PC-3 (cell line): ENCODE data around the gene VAMP7. TPM values are rescaled to one million over a fixed set of nuclear protein-coding genes. Genes with fewer than 3 reads are reported as not detected.

Experiments
- ATAC-seq: fragments of 200-7000 bp; cut with Tn5 transposase; 2 replicates; pipeline ENCODE4 v1.9.1; 2020; ENCODE audit warnings: mild to moderate bottlenecking, moderate library complexity
- BruUV-seq: library from RNA; stranded (reverse); fragments of 400-500 nt; replicated peaks from 2 replicates; lab custom pipeline; 2021; lab: Mats Ljungman, UMichigan
- CTCF ChIA-PET: fragments of 300-600 bp; sonication (Branson Sonifier 250); formaldehyde crosslinking; loops from one replicate; lab custom pipeline; 2022; ENCODE audit warnings: antibody characterized with exemption; lab: Charles Lee
- POLR2A ChIA-PET: fragments of 300-600 bp; sonication (Branson Sonifier 250); formaldehyde crosslinking; loops from one replicate; lab custom pipeline; 2022; ENCODE audit warnings: antibody characterized with exemption; ENCODE audit not compliant: unreplicated experiment; lab: Charles Lee
- DNase-seq: peaks from one replicate; pipeline ENCODE4 v3.0.0-alpha.2; 2015
- H2AFZ ChIP-seq: fragments of 300-600 bp; sonication (generic); 2 replicates; pipeline ENCODE4 v1.6.0; 2016; ENCODE audit warnings: antibody characterized with exemption, low read length
- H3F3A ChIP-seq: fragments of 300-600 bp; sonication (generic); one replicate; pipeline ENCODE4 v1.6.0; 2017; ENCODE audit warnings: antibody characterized with exemption, low read length, control low read depth, mild to moderate bottlenecking; ENCODE audit not compliant: unreplicated experiment
- H3K27ac ChIP-seq: fragments of 300-600 bp; sonication (generic); 2 replicates; pipeline ENCODE4 v1.5.1; 2016; ENCODE audit warnings: mild to moderate bottlenecking, low read length
- H3K27me3 ChIP-seq: fragments of 300-600 bp; sonication (generic); 2 replicates; pipeline ENCODE4 v1.6.1; 2016; ENCODE audit warnings: low read length, mixed read lengths
- H3K36me3 ChIP-seq: fragments of 300-600 bp; sonication (generic); 2 replicates; pipeline ENCODE4 v1.6.1; 2016; ENCODE audit warnings: low read depth, mixed run types, low read length, mixed read lengths
- H3K4me1 ChIP-seq: fragments of 300-600 bp; sonication (generic); 2 replicates; pipeline ENCODE4 v1.5.1; 2016; ENCODE audit warnings: low read length; ENCODE audit not compliant: insufficient read depth
- H3K4me2 ChIP-seq: fragments of 300-600 bp; sonication (generic); 2 replicates; pipeline ENCODE4 v1.6.0; 2016; ENCODE audit warnings: low read length
- H3K4me3 ChIP-seq: fragments of 300-600 bp; sonication (generic); 2 replicates; pipeline ENCODE4 v1.5.1; 2016; ENCODE audit warnings: mild to moderate bottlenecking, low read length, mixed read lengths
- H3K79me2 ChIP-seq: fragments of 300-600 bp; sonication (generic); 2 replicates; pipeline ENCODE4 v1.6.1; 2017; ENCODE audit warnings: low read length, mixed read lengths
- H3K9ac ChIP-seq: fragments of 300-600 bp; sonication (generic); 2 replicates; pipeline ENCODE4 v1.6.0; 2016; ENCODE audit warnings: mild to moderate bottlenecking, low read length
- H3K9me2 ChIP-seq: fragments of 300-600 bp; sonication (generic); replicated peaks from 2 replicates; pipeline ENCODE4 v1.6.1; 2016; ENCODE audit warnings: mixed run types, low read length, mixed read lengths
- H3K9me3 ChIP-seq: fragments of 300-600 bp; sonication (generic); 2 replicates; pipeline ENCODE4 v1.6.1; 2016; ENCODE audit warnings: low read length, mixed read lengths
- H4K20me1 ChIP-seq: fragments of 300-600 bp; sonication (generic); 2 replicates; pipeline ENCODE4 v1.6.1; 2016; ENCODE audit warnings: low read length, mixed read lengths
- EZH2 ChIP-seq: fragments of 300-600 bp; sonication (generic); IDR thresholded peaks from one replicate; pipeline ENCODE4 v1.6.1; 2017; ENCODE audit warnings: antibody characterized with exemption, mild to moderate bottlenecking, low read length; ENCODE audit not compliant: unreplicated experiment
- EZH2phosphoT487 ChIP-seq: fragments of 300-600 bp; sonication (generic); IDR thresholded peaks from 2 replicates; pipeline ENCODE4 v1.6.1; 2018; ENCODE audit warnings: mild to moderate bottlenecking, antibody characterized with exemption, low read length, borderline replicate concordance
- intact Hi-C: fragments of 100-400 bp; cut with micrococcal nuclease; formaldehyde crosslinking; loops from 2 replicates; pipeline ENCODE4 v1.9.0; 2023
- total RNA-seq: library from RNA; depleted of rRNA; stranded (reverse); fragments of >200 nt; gene quantifications from 2 replicates; pipeline ENCODE4 v1.2.3, GENCODE V29; 2014
- TF ChIP-seq, protein P1 (sequence below): fragments of 300-600 bp; sonication (generic); conservative IDR thresholded peaks from 2 replicates; pipeline ENCODE4 v1.5.1; 2017; ENCODE audit warnings: antibody characterized with exemption, low read depth, mild to moderate bottlenecking, low read length

Gene VAMP7
- total RNA-seq, 1 experiment from 2014 or later: 37.5 TPM

GRCh38 chrX:155867821-155868220 lies 13.3 kb upstream of the VAMP7 start:
- Histone ChIP-seq H3K9ac (no peak overlapping the region), H3K4me2 (no peak overlapping the region), H3K36me3 (no peaks in the 10 kb centered on the region), H3K79me2 (no peaks in the 10 kb centered on the region), H3K9me2 (no peaks in the 10 kb centered on the region), H3K9me3 (no peaks in the 10 kb centered on the region), H3K27ac (no peak overlapping the region), H3K4me1 (no peaks in the 10 kb centered on the region), H3K4me3 (no peak overlapping the region), H3F3A (no peaks in the 10 kb centered on the region), H2AFZ (no peak overlapping the region), H3K27me3 (peaks cover 4% of the 10 kb centered on the region), H4K20me1 (no peaks in the 10 kb centered on the region)
- ATAC-seq (no peak), DNase-seq (no peak)
- intact Hi-C loops: no loop called here
- ChIA-PET POLR2A (no interaction called here), CTCF (no interaction called here)
- no peak for TF ChIP-seq EZH2
- TF ChIP-seq, protein P1, sequence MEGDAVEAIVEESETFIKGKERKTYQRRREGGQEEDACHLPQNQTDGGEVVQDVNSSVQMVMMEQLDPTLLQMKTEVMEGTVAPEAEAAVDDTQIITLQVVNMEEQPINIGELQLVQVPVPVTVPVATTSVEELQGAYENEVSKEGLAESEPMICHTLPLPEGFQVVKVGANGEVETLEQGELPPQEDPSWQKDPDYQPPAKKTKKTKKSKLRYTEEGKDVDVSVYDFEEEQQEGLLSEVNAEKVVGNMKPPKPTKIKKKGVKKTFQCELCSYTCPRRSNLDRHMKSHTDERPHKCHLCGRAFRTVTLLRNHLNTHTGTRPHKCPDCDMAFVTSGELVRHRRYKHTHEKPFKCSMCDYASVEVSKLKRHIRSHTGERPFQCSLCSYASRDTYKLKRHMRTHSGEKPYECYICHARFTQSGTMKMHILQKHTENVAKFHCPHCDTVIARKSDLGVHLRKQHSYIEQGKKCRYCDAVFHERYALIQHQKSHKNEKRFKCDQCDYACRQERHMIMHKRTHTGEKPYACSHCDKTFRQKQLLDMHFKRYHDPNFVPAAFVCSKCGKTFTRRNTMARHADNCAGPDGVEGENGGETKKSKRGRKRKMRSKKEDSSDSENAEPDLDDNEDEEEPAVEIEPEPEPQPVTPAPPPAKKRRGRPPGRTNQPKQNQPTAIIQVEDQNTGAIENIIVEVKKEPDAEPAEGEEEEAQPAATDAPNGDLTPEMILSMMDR: no peak
- TF ChIP-seq EZH2phosphoT487: no peak
- no TSS peak for BruUV-seq

GRCh38 chrX:155870958-155871357 lies 10.2 kb upstream of the VAMP7 start:
- Histone ChIP-seq H3K4me1 (no peaks in the 10 kb centered on the region), H3K9ac (no peak overlapping the region), H3K9me2 (no peaks in the 10 kb centered on the region), H3K4me2 (no peak overlapping the region), H2AFZ (no peak overlapping the region), H3K4me3 (no peak overlapping the region), H4K20me1 (no peaks in the 10 kb centered on the region), H3K79me2 (no peaks in the 10 kb centered on the region), H3K36me3 (no peaks in the 10 kb centered on the region), H3F3A (no peaks in the 10 kb centered on the region), H3K27ac (no peak overlapping the region), H3K9me3 (no peaks in the 10 kb centered on the region), H3K27me3 (peaks cover 26% of the 10 kb centered on the region)
- intact Hi-C loops: no loop called here
- BruUV-seq: no TSS peak
- TF ChIP-seq EZH2 (no peak), EZH2phosphoT487 (no peak)
- TF ChIP-seq, protein P1: no peak
- POLR2A ChIA-PET: no interaction called here
- no peak for DNase-seq
- ATAC-seq: no peak
- CTCF ChIA-PET: no interaction called here

DNA sequence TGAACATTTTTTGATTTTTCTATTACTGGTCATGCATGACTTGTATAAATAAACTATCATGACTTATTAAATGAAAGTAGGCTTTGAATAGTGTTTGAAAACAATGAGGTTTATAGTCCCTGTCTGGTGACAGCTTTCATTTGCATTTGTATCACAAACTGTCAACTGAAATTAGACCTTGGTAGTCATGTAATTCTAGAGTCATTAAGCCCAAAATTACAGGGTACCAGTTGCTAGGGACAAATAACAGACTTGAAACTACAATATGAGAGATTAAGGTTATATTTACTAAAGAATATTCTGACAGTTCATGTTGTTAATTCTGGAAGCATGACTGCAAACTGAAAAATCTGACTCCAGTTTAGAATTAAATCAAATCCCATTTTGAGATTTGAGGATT lies 9.2 kb upstream of the VAMP7 start:
- H3K27ac ChIP-seq: no peak overlapping the region
- no peaks in the 10 kb centered on the region for H3F3A ChIP-seq
- BruUV-seq: no TSS peak
- no peaks in the 10 kb centered on the region for H3K4me1 ChIP-seq
- no peak for ATAC-seq
- peaks cover 26% of the 10 kb centered on the region for H3K27me3 ChIP-seq
- no peaks in the 10 kb centered on the region for H3K36me3 ChIP-seq
- TF ChIP-seq, protein P1: no peak
- TF ChIP-seq EZH2phosphoT487: no peak
- TF ChIP-seq EZH2: no peak
- H3K9me3 ChIP-seq: no peaks in the 10 kb centered on the region
- no peak overlapping the region for H3K4me2 ChIP-seq
- CTCF ChIA-PET: no interaction called here
- H4K20me1 ChIP-seq: no peaks in the 10 kb centered on the region
- POLR2A ChIA-PET: no interaction called here
- H3K9ac ChIP-seq: no peak overlapping the region
- H3K9me2 ChIP-seq: no peaks in the 10 kb centered on the region
- no peak overlapping the region for H2AFZ ChIP-seq
- H3K79me2 ChIP-seq: no peaks in the 10 kb centered on the region
- DNase-seq: no peak
- intact Hi-C loops: no loop called here
- H3K4me3 ChIP-seq: no peak overlapping the region
